ENCODE measurements around the gene COX4I1. TPM values are rescaled to one million over a fixed set of nuclear protein-coding genes. Genes with fewer than 3 reads are reported as not detected.

Gene COX4I1
- total and polyA plus RNA-seq, 10 of the 15 experiments (the other 5 are each of a cell fraction or from before 2014, with no cell fraction given), result 480 to 1,889 (median 872) TPM

DNA sequence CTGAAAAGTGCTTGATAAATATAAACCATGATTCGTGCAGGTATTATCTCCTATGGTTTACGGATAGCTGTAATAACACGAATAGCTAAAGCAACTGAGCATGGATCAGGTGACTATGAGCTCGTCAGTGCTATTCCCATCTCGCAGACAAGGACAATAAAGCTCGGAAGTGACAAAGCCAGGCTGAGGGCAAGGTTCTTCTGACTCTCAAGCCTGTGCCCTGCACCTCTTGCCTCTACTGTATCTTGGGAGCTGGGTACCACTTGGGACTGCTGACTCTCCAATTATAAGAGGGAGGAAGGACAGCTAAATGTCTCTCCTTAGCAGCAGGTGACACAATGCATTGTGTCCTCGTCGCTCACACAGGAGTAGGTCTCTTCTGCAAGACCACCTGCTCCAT is 49.9 kb downstream of the COX4I1 start:
- Histone ChIP-seq H3K27me3 (replicated peaks in 1 of 2; ENCODE audit: control insufficient read depth in 2 of 2, insufficient read depth in 2 of 2, low read length in 1 of 2) (no peaks in the 10 kb centered on the region), H3K27ac (ENCODE audit: control insufficient read depth, insufficient read depth) (no peak overlapping the region), H4K20me1 (ENCODE audit: control insufficient read depth, insufficient read depth) (no peaks in the 10 kb centered on the region), H3K9me3 (replicated peaks; ENCODE audit: control insufficient read depth, insufficient read depth, low read length) (no peaks in the 10 kb centered on the region; the same call in 2 of the 3 replicates), H3K4me2 (ENCODE audit: control insufficient read depth, insufficient read depth) (no peak overlapping the region), H3K9ac (ENCODE audit: control insufficient read depth, insufficient read depth, low read length) (no peak overlapping the region), H3K79me2 (ENCODE audit: control insufficient read depth, insufficient read depth, low read length) (no peaks in the 10 kb centered on the region), H3K4me3 (no peak overlapping the region), H3K36me3 (ENCODE audit: control insufficient read depth in 2 of 2, insufficient read depth in 2 of 2, low read length in 1 of 2) (no peaks in the 10 kb centered on the region), H3K4me1 (ENCODE audit: control insufficient read depth, insufficient read depth, low read length) (peaks cover 7% of the 10 kb centered on the region), H2AFZ (ENCODE audit: control insufficient read depth, low read depth, low read length) (no peak overlapping the region)
- no peak for FAIRE-seq
- ChIA-PET CTCF (interaction anchor here (1.2 to 2.2 kb wide), 2 partner anchors 28 to 141 kb away, joined by 3 to 10 read pairs; no protein-coding TSS in a partner anchor), POLR2A (no interaction called here), RAD21 (ENCODE audit: unreplicated experiment) (interaction anchor here (0.6 to 1.3 kb wide), 3 partner anchors 50 to 119 kb away, joined by 3 to 4 read pairs (median 3); partner anchors contain the start of gene IRF8), SMC1A (ENCODE audit: uncharacterized antibody, unreplicated experiment) (interaction anchor here (0.7 to 1.2 kb wide), 4 partner anchors 9 to 165 kb away, joined by 3 to 4 read pairs (median 3); no protein-coding TSS in a partner anchor)
- no TSS peak for BruUV-seq (replicated peaks)
- ATAC-seq, result no peak
- in situ Hi-C loops (cut with MboI) (no loop called here), intact Hi-C loops (cut with micrococcal nuclease; ENCODE audit: unreplicated experiment) (no loop called here)
- 52% methylated on average over 8 of the region's 8 CpGs for WGBS (ENCODE audit: insufficient coverage, insufficient replicate concordance, low lambda C conversion rate, missing lambda C conversion rate)
- DNase-seq (ENCODE audit: low read depth, low spot score), result no peak
- TF ChIP-seq SREBF1 (IDR thresholded peaks at IDR 0.05; ENCODE audit: low read length) (no peak), EP300 (IDR thresholded peaks at IDR 0.05; ENCODE audit: borderline replicate concordance in 1 of 2, control insufficient read depth in 1 of 2, low read depth in 2 of 2, low read length in 2 of 2) (no peak), ZBTB4 (CRISPR knock-in tag; IDR thresholded peaks at IDR 0.05) (no peak), HSF1 (IDR thresholded peaks at IDR 0.05; ENCODE audit: low read depth, low read length) (no peak), SPI1 (IDR thresholded peaks at IDR 0.05; ENCODE audit: borderline replicate concordance, insufficient read depth, low read depth, low read length) (no peak), ZZZ3 (IDR thresholded peaks at IDR 0.05; ENCODE audit: control insufficient read depth, insufficient read length, low read depth) (no peak), SMARCA5 (IDR thresholded peaks at IDR 0.05) (no peak), BRCA1 (IDR thresholded peaks at IDR 0.05; ENCODE audit: low read depth, low read length) (no peak), SRF (IDR thresholded peaks at IDR 0.05; ENCODE audit: low read depth in 2 of 2, low read length in 2 of 2) (no peak), ZSCAN29 (IDR thresholded peaks at IDR 0.05) (no peak), CBX3 (IDR thresholded peaks at IDR 0.05; ENCODE audit: borderline replicate concordance, low read depth) (no peak)
- TF ChIP-seq, protein P1, sequence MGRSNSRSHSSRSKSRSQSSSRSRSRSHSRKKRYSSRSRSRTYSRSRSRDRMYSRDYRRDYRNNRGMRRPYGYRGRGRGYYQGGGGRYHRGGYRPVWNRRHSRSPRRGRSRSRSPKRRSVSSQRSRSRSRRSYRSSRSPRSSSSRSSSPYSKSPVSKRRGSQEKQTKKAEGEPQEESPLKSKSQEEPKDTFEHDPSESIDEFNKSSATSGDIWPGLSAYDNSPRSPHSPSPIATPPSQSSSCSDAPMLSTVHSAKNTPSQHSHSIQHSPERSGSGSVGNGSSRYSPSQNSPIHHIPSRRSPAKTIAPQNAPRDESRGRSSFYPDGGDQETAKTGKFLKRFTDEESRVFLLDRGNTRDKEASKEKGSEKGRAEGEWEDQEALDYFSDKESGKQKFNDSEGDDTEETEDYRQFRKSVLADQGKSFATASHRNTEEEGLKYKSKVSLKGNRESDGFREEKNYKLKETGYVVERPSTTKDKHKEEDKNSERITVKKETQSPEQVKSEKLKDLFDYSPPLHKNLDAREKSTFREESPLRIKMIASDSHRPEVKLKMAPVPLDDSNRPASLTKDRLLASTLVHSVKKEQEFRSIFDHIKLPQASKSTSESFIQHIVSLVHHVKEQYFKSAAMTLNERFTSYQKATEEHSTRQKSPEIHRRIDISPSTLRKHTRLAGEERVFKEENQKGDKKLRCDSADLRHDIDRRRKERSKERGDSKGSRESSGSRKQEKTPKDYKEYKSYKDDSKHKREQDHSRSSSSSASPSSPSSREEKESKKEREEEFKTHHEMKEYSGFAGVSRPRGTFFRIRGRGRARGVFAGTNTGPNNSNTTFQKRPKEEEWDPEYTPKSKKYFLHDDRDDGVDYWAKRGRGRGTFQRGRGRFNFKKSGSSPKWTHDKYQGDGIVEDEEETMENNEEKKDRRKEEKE (IDR thresholded peaks at IDR 0.05), result no peak
- TF ChIP-seq, protein P2, sequence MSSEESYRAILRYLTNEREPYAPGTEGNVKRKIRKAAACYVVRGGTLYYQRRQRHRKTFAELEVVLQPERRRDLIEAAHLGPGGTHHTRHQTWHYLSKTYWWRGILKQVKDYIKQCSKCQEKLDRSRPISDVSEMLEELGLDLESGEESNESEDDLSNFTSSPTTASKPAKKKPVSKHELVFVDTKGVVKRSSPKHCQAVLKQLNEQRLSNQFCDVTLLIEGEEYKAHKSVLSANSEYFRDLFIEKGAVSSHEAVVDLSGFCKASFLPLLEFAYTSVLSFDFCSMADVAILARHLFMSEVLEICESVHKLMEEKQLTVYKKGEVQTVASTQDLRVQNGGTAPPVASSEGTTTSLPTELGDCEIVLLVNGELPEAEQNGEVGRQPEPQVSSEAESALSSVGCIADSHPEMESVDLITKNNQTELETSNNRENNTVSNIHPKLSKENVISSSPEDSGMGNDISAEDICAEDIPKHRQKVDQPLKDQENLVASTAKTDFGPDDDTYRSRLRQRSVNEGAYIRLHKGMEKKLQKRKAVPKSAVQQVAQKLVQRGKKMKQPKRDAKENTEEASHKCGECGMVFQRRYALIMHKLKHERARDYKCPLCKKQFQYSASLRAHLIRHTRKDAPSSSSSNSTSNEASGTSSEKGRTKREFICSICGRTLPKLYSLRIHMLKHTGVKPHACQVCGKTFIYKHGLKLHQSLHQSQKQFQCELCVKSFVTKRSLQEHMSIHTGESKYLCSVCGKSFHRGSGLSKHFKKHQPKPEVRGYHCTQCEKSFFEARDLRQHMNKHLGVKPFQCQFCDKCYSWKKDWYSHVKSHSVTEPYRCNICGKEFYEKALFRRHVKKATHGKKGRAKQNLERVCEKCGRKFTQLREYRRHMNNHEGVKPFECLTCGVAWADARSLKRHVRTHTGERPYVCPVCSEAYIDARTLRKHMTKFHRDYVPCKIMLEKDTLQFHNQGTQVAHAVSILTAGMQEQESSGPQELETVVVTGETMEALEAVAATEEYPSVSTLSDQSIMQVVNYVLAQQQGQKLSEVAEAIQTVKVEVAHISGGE (CRISPR knock-in tag; IDR thresholded peaks at IDR 0.05), result no peak

All from GM12878 (cell line).